Measurements from ENCODE around the gene SLC13A1.

Gene SLC13A1

DNA sequence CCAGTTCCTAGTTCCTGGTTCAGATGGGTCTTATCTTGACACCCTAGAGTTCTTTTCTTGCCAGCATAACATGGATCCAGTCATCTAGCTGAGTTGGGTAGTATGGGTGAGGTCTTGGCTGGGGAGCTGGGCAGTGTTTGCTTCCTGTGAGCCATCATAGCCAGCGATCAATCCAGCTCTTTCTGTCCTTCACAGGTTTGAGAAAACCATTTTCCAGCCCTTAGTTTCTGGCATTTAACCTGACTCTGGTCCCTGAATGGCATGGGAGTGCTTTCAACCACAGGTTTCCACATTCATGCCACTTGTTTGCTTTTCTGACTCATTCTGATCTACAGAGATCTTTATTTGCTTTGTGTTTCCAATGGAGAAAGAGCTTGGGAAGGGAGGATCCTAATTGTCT is 8.6 kb downstream of the SLC13A1 start:
- no peak for FAIRE-seq

DNA sequence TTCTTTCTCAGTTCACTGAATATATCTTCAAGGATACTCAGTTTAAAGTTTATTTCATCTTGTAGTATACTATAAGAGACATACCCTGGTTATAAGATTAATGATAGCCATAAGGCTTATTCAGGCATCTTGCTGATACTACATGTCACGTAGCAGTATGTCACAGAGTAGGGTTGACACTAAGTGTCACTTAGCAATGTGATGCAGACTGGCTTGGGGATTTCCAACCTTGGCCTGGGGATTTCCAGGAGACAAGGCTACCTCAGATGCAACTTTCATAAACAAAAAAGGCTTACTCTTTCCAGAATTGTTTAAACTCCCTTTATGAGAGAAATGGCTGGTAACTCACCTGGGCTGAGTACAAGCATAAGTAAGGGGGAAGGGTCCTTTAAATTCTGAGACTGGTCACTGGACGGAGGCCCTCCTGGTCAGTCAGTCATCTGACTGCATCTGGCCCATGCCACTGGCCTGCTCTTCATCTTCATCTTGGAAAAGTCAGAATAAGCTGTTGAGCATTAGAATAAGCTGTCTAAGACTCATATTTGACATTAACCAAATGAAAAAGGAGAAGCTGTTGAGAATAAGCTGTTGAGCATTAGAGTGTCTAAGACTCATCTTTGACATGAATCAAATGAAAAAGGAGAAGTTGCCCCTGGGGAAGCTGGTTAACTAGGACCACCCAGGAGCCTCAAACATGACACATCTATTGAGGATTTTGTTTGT is 9.5 kb downstream of the SLC13A1 start:
- FAIRE-seq: no peak

DNA sequence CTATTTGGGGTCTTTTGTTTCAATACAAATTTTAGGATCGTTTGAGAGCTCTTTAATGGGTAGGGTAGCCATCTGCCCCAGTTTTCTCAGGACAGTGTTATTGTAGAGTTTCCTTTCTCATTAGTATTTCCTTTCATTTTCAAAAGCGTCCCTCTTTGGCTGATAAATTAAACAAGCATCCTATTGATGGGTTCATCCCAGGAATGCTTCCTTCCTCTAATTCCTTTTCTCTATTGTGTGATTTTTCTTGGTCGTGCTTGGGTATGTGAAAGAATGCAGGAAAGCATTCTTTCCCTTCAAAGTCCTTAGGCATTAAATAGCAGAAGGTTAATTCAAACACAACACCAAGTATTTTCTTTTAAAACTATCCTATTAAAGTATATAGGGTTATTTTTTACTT is 14.0 kb downstream of the SLC13A1 start:
- no peak for FAIRE-seq

DNA sequence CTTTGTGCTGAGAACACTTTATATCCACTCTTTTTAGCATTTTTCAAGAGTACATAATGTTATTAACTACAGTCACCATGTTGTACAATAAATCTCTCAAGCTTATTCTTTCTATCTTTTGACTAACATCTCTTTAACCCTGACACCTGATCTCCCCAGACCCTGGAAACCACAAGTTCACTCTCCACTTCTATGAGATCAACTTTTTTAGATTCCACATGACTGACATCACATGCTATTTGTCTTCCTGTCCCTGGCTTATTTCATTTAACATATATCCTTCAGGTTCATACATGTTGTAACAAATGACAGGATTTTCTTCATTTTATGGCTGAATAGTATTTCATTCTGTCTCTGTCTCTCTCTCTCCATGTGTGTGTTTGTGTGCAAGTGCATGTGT is 15.5 kb downstream of the SLC13A1 start:
- no peak for FAIRE-seq

DNA sequence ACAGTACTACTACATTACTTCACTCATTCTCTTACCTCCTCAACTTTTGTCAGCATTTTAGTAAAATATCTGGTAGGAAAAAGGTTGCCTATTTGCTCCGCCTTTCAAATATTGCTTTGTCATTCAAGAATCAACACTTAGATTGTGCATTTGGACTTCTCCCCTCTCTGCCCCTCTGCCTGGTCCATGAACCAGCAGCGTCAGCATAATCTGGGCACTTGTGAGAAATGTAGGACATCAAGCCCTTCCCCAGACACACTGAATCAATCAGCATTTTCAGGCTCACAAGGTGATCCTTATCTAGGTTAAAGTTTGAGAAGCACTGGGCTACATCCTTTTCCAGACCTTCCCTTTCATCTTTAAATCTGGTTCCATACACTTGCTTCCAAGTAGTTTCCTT is 16.3 kb downstream of the SLC13A1 start:
- no peak for FAIRE-seq

DNA sequence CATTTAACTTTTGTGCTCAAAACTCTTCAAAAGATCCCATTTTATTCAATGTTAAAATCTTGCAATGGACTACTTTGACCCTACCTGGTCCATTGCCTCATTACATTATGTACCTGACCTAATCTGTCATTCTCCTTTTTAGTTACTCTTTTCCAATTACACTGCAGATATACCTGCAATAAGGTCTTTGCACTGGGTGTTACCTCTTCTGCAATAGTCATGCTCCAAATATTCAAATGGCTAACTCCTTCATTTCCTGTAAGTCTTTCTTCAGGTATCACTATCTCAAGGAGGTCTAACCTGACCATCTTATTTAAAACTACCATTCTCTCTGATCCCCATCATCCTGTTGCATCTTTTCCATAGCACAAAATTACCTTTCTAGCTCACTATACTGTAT is 22.3 kb downstream of the SLC13A1 start:
- FAIRE-seq: no peak

DNA sequence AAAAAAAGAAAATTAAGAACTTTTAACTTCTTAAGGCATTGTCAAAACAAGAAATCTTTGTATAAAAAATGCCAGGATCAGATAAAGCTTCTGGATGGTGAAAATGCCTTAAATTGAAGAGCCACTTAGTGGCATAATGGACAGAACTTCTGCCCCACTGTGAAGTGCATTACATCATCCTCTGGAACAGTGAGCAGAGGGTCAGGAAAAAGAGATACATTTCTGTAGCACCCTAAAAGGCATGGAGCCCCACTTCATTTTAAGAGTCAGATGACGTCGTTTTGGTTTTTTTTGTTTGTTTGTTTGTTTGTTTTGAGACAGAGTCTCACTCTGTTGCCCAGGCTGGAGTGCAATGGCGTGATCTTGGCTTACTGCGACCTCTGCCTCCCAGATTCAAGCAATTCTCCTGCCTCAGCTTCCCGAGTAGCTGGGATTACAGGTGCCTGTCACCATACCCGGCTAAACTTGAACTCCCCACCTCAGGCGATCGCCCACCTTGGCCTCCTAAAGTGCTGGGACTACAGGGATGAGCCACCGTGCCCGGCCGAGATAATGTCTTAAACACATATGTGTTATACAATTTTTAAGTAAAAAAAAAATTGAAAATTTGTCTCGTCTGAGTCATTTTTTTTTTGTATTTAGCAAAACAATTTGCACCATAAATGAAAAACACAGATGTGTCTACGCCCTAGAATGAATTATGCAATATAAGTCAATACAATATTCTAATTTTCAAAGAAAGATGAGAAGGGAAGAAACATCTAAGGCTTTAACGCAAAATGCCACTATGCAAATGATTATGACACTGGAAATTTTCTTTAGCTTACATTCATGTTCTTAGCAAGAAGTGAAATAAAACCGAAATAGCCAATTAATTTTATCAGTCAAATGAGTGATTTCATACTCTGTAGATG is 29.2 kb downstream of the SLC13A1 start:
- no peak for FAIRE-seq

DNA sequence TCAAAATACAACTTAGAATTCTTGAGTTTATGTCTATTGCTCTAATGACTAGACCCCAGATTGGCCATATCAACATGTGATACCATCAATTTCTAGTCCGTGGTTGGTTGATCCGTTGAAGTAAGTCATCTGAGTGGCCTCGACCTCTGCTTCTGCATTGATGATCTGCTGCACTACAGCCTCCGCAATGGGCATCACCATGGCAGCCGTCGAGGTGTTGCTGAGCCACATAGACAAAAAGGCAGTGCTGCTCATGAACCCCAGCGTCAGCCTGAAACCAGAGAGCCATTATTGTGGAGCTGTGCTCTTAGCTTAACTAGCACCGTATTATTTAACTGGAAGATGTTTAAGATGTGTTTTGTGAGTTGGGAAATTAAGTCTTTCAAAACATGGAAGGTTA is 30.7 kb downstream of the SLC13A1 start:
- FAIRE-seq: no peak

DNA sequence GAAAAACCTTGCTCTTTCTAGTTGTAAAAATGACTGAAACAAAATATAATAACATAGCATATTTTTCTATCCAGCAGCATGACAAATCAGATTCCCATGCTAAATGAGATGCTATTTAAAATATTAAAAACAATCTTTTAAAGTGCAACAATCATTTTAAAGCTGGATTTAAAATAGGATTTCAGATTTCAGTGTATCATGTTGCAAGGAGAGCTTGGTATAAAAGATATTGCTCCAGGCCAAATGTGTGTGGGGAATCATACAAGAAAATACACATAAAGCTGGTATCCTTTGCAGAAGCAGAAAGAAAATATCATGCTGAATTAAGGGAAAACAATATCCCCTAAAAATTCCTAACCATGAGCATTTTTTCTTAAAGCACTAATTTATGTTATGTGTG is 42.2 kb downstream of the SLC13A1 start:
- FAIRE-seq: no peak

DNA sequence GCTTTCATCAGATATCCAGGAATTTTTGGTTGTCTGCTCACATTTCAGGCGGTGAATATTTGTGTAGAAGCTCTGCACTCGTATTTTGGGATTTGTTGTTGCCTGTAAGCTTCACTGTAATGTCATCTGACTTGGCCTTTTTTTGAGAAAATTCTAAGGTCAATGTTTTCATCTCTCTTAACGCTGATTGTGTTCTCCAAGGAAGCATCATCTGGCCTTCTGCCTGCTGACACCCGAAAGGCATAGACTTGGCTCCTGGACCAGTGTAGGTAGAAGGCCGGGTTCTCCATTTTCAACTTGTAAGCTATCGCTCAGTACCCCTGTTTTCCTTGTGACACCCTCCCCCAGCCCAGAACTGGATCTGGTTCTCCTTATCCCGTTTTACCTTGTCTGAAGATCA is 44.2 kb downstream of the SLC13A1 start:
- no peak for FAIRE-seq

DNA sequence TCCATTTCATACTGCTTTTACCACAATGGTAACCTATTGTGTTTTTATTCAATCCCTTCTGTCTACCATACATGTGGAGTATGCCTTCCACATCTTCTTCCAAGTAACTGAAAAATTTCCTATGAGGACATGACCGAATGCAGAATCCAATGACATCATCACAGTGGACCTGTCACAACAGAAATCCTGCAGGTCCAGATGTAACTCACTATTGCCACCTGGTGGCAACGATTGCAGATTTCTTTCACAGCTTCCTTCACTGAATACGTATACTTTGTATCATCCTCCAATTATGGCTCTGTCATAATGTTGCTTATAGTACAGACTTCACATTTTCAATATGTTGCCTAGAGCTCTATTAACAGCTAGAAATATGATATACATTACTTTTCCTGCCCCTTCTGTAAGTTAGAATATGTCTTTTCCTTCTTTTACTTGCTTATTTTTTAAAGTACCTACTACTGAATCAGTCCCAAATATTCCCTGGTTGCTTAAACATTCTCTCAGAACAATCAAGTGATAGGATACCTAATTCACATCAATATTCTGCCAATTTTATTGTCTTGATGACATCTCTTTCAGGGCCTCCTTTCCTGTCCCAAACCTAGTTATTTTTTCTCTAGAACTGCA is 45.4 kb downstream of the SLC13A1 start:
- FAIRE-seq: peak; percentile 18

DNA sequence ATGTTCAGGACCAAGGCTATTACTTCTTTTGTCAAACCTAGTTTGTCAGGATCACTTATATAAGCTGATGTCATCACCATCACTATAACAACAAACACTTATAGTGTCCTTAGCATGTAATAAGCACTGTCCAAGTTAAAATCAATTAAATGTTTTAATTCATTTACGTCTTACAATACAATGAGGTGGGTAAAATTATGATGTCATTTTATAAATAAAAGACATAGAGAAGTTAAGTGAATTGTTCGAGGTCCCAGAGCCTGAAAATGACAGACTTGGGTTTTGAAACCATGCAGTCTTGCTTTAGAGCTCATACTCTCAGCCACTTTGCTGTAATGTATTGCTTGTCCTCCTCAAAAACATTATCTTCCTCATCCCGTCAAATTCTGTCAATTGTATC is 48.3 kb downstream of the SLC13A1 start:
- FAIRE-seq: no peak

DNA sequence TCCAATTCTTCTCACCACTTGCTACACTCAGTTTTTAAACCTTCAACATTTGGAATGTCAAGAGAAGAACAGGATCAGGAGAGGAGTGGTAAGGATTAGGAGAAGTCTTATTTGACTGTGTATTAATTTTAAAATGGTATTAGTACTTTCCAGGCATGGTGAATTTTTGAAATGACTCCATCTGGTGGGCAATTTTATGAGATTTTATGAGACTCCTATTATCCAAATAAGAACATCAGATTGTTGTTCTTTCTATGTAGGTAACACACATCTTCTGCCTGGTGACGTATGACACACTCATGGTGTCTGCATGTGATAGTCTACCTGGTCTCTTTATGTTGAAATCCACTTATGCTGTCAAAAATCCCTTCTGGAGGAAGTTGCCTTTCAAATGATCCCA is 51.0 kb downstream of the SLC13A1 start:
- FAIRE-seq: no peak

DNA sequence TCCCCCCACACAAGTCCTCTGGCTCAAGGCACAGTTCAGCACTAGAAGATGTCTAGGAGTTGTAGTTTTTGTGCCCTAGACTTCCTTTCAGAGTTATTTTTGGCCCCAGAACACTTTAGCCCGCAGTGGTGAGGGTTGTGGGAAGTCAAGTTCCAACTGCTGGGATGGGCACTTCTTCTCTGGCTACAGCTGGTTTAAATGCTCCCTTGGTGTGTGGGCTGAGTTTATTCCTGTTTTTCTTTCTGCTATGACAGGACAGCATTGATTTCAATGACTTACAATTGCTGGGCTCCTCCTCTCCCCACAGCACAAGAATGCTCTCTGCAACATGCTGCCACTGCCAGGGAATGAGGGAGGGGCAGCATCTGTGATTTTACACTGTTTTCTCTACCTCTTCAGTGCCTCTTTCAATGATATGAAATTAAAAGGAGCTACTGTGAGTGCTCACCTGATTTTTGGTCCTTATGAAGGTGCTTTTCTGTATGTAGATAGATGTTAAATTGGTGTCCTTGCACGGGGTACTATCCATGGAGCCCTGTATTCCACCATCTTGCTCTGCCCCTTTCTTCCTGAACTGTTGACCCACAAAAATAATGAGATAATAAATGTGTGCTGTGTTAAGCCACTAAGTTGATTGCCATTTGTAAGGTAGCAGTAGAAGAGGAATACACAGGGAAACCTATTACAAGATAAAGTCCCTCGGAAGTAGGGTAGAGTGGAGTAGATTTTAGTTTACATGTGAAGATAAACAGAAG is 56.3 kb downstream of the SLC13A1 start:
- no peak for FAIRE-seq

DNA sequence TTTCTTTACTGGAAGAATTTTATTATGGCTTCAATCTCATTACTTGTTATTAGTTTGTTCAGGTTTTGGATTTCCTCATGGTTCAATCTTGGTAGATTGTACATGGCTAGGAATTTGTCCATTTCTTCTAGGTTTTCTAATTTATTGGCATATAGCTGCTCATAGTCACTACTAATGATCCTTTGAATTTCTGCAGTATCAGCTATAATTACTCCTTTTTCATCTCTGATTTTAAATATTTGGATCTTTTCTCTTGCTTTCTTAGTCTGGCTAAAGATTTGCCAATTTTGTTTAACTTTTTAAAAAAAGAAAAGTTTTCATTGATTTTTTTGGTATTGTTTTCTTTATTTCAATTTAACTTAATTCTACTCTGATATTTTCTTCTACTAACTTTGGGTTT is 59.2 kb downstream of the SLC13A1 start:
- FAIRE-seq: peak; percentile 21

DNA sequence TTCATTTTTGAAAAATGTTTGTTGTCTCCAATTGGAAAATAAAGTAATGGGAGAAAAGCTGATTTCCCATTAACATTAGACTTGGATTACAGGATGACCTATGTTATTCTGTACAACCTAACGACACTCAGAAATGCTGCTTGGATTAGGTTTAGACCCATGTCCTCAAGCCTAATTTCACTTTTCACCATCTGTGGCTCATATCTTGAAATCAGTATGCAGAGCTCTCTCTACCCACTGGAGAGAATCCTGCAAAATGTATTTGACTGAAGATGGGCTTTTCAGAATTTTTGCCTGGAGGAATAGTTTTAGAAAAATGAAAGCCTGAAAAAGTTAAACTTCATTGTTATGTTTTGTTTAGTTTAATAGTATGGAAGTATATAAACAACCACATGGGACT is 63.8 kb downstream of the SLC13A1 start:
- FAIRE-seq: no peak

DNA sequence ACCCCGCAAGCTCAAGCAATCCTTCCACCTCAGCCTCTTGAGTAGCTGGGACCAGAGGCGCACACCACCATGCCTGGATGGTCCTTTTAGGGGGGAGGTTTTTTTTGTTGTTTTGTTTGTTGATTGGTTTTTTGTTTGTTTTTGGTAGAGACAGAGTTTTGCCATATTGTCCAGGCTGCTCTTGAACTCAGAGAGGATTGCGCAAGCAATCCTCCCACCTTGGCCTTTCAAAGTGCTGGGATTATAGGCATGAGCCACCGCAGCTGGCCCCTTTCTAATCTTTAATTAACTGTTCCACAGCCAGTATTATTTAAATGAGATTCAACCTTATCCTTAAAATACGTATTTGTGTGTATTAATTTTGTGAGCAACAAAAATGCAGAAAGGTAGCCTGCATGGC is 65.8 kb downstream of the SLC13A1 start:
- FAIRE-seq: no peak

DNA sequence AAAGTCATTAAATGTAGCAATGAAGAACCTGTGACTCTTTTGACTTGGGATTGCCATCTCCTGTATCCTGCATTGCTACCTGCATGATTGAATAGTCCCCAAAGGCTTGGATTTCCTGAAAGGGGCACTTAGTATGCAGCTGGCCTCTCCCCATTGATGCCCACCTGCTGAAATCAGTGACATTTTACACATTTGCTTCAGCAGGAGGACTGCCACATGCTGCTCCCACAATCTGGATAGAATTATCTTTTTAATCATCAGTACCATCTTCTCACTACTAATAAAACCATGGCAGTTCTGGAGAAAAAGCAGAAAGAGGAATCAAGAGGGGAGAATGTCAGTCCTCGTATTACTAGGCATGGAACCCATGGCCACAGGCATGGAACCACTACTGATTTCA is 67.8 kb downstream of the SLC13A1 start:
- no peak for FAIRE-seq

DNA sequence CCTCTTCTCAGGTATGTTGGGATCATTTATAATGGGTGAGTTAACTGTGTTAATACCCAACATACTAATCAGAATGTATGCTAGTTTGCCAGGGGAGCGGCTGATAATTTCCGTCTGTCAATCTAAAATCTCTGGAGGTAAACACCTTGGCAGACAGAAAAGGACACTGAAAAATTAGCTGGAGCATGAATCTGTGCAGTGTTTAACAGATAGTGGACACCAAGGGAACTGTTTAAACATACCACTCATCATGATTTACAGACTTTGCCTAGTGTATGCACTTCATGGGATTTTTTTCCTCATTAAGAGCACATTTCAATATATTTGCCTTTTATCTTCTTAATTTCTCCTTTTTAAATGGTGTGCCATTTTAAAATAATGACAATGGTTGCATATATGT is 68.2 kb downstream of the SLC13A1 start:
- FAIRE-seq: no peak

DNA sequence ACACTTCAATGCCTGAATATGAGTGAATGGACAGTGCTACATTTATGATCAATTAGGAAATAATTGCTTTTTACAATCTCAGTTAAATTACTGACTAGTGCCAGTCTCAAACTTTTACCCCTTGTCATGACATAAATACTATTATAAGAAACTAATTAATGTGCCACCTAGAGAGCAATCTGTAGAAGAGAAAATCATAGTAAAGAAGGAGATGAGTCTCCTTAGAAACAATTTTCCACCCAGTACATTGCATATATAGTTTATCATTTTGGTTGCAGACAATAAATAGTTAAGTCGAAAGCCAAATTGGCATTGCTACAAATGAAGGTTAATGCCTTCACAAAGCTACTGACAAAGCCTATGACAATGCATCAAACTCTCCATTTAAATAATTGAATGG is 68.6 kb downstream of the SLC13A1 start:
- FAIRE-seq: no peak

DNA sequence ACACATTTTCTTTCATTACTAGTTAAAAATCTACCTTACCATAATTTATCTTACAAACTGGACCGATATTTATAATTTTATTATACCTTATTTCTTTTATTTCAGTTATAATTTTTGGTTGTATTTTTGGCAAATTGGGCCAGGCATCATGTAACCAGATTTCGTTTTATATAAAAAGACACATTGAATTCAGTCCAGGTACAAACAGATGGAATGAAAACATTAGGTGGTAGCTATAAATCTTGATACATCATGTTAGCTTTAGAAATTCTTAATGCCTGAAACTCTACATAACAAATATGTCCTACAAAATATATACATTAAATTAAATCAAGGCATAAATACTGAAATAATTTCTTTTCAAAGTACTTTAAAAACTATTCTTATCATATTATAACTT is 73.1 kb downstream of the SLC13A1 start:
- FAIRE-seq: no peak

DNA sequence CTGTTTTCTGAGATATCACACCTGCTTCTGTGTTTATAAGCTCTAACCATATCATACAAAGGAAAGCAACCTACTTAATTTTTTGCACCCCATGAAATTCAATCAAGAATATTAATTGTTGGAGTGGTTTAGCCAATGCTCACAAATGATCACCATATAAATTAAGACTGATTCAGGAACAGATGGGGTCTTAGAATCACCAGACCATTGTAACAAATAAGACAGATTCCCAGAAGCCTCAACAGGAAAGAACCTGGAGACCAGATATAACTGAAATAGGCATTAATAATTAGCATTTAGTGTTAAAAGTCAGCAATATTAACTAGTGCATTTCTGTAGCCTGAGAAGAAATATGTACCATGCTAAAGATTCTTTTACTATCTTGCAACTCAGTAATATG is 73.6 kb downstream of the SLC13A1 start:
- FAIRE-seq: no peak

DNA sequence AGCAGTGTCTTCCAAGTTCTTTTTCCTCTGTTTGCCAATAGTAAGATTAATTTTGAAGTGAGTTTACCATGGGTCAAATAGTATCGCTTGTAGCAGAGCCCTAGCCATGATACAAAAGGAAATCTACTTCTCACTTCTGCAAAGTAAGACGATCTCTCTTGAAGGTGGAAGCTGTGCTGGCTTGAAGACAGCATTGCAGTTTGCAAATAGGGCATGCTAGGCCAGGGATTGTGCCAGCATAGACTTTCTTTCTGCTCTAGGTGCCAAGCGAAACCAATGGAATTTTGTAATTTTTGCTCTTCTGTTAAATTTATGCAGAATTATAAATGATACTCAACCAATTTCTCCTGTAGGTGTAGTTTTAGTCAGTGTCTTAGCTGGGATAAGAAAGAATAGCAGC is 74.5 kb downstream of the SLC13A1 start:
- FAIRE-seq: no peak

All from endometrium (tissue), 2 donors.